Lower leg skin (tissue), 3 donors: ENCODE data around the gene CDH15.

Source experiments
- POLR2A ChIP-seq, 2 donors: fragments of 450-650 bp; IDR thresholded peaks; one replicate each; pipeline ENCODE4 v1.6.1; 2016 to 2017; ENCODE audit warnings: antibody characterized with exemption in 2 of 2, mild to moderate bottlenecking in 1 of 2, moderate library complexity in 1 of 2
- TF ChIP-seq, protein P1 (sequence below), 3 donors: fragments of 450-650 bp; IDR thresholded peaks; one replicate each; pipeline ENCODE4 v1.5.1; 2016; ENCODE audit warnings: antibody characterized with exemption in 3 of 3, mild to moderate bottlenecking in 3 of 3, moderate library complexity in 2 of 3

DNA sequence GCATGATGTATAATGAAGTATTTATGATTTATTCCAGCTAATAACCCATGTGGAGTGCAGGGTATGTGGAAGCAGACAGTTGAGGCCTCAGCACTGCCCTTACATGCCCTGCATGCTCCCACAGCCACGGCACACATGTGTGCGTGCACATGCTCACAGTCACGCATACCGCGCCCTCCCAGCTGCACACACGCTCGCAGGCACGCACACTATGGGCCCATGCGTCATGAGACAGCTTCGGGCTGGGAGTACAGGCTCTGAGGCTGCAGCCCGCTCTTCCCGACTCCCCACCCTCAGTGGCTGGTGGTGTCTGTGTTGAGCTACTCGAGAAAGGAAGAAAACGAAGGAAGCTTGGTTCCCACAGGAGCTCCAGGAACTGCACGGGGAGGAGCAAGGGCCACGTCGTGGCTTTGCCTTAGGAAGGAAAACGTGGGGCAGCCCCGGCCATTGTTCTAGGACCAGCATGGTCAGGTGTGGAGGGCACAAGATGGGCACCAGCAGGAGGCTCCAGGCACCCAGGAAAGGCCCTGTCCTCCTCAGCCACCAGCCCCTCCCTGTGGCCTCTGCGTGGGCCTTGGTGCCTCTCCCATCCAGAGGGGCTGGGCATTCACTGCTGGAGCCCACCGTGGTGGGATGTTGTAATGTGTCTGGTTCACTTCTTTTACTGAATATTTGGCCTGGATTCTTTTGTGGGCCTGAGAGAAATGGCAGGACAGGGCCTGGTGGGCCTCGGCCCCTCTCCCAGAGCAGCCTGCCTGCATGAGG lies 27.5 kb upstream of the CDH15 start:
- no peak for TF ChIP-seq POLR2A (IDR thresholded peaks at IDR 0.05)
- TF ChIP-seq, protein P1, sequence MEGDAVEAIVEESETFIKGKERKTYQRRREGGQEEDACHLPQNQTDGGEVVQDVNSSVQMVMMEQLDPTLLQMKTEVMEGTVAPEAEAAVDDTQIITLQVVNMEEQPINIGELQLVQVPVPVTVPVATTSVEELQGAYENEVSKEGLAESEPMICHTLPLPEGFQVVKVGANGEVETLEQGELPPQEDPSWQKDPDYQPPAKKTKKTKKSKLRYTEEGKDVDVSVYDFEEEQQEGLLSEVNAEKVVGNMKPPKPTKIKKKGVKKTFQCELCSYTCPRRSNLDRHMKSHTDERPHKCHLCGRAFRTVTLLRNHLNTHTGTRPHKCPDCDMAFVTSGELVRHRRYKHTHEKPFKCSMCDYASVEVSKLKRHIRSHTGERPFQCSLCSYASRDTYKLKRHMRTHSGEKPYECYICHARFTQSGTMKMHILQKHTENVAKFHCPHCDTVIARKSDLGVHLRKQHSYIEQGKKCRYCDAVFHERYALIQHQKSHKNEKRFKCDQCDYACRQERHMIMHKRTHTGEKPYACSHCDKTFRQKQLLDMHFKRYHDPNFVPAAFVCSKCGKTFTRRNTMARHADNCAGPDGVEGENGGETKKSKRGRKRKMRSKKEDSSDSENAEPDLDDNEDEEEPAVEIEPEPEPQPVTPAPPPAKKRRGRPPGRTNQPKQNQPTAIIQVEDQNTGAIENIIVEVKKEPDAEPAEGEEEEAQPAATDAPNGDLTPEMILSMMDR (IDR thresholded peaks at IDR 0.05), result no peak
